HK-2 (cell line): Measurements from ENCODE around the gene CHST3.

Source experiments
- DNase-seq: peaks from one replicate; pipeline ENCODE4 v3.0.0-alpha.2; 2018; ENCODE audit not compliant: unreplicated experiment

CHST3 gene

GRCh38 chr10:72010234-72010973 is 46.2 kb downstream of the CHST3 start:
- no peak for DNase-seq

GRCh38 chr10:72011016-72011415 is 46.8 kb downstream of the CHST3 start:
- DNase-seq = no peak

GRCh38 chr10:72011468-72011867 is 47.3 kb downstream of the CHST3 start:
- no peak for DNase-seq

- DNase-seq = no peak
These were observed 47.8 kb downstream of the CHST3 start for GRCh38 chr10:72011976-72012512.

GRCh38 chr10:72012796-72013195 is 48.6 kb downstream of the CHST3 start:
- DNase-seq = no peak

- DNase-seq = no peak
These were observed 49.2 kb downstream of the CHST3 start for GRCh38 chr10:72013202-72013945.

GRCh38 chr10:72014197-72014596 is 50.0 kb downstream of the CHST3 start:
- no peak for DNase-seq

- no peak for DNase-seq
These were observed 50.7 kb downstream of the CHST3 start for GRCh38 chr10:72014785-72015480.

GRCh38 chr10:72015841-72016240 is 51.6 kb downstream of the CHST3 start:
- no peak for DNase-seq

GRCh38 chr10:72016608-72017300 is 52.6 kb downstream of the CHST3 start:
- DNase-seq = no peak

GRCh38 chr10:72019085-72019876 is 55.1 kb downstream of the CHST3 start:
- no peak for DNase-seq

- DNase-seq = no peak
These were observed 57.0 kb downstream of the CHST3 start for GRCh38 chr10:72020914-72021809.

GRCh38 chr10:72022228-72022627 is 58.0 kb downstream of the CHST3 start:
- no peak for DNase-seq

- no peak for DNase-seq
These were observed 60.4 kb downstream of the CHST3 start for GRCh38 chr10:72024596-72024995.

- DNase-seq = no peak
These were observed 61.2 kb downstream of the CHST3 start for GRCh38 chr10:72025400-72025799.

- DNase-seq = no peak
These were observed 61.6 kb downstream of the CHST3 start for GRCh38 chr10:72025832-72026231.

GRCh38 chr10:72026278-72027111 is 62.3 kb downstream of the CHST3 start:
- DNase-seq = no peak

- no peak for DNase-seq
These were observed 63.3 kb downstream of the CHST3 start for GRCh38 chr10:72027498-72027897.

- no peak for DNase-seq
These were observed 65.2 kb downstream of the CHST3 start for GRCh38 chr10:72029414-72029813.
